ENCODE data around the gene RANBP3.
"Not testable (repeated sequence)": the region's sequence is repeated elsewhere in the genome, so short reads cannot be mapped to it uniquely, and the experiment has no call there.

RANBP3 gene

DNA sequence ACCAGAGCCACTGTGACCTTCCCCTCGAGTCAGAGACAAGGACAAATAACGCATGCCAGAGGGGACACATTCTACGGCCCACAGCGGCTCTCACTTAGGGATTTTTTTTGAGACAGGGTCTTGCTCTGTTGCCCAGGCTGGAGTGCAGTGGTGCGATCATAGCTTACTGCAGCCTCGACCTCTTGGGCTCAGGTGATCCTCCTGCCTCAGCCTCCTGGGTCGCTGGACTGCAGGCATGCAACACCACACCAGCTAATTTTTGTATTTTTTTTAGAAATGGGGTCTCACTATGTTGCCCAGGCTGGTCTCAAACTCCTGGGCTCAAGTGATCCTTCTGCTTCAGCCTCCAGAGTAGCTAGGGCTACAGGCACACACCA lies 28.1 kb upstream of the RANBP3 start:
- not testable (repeated sequence) for DNase-seq

DNA sequence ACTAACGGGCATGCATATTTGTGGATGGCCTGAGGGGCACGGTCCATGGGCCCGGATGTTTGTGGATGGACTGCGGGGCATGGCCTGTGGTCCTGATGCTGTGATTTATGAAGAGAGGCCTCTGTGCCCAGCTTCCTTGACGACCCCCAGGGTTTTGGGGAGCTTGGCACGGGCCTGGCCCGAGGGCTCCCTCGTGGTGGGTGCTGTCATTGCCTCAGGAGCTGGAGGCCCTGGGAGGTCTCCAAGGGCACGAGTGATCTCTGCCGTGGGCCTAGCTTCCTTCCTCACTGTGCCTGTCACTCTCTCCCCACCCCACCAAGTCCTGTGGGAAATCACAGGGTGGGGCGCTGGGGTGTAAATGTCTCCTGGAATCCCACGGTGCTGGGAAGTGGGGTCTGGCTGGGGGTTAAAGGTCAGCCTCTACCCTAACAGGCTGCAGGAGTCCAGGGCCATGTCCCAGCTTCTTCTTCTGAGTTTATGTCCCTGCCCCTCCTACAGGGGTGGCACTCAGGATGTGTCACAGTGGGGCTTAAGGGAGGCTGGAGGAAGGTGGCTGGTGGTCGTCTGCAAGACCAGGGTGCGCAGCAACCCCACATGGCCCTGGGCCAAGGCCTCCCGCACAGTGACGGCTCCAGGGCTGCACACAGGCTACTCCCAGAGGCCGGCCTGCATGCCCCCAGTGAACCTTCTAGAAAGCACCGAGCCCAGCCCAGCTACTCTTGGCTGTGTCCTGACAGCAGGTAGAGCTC lies 27.6 kb upstream of the RANBP3 start:
- no peak for DNase-seq

DNA sequence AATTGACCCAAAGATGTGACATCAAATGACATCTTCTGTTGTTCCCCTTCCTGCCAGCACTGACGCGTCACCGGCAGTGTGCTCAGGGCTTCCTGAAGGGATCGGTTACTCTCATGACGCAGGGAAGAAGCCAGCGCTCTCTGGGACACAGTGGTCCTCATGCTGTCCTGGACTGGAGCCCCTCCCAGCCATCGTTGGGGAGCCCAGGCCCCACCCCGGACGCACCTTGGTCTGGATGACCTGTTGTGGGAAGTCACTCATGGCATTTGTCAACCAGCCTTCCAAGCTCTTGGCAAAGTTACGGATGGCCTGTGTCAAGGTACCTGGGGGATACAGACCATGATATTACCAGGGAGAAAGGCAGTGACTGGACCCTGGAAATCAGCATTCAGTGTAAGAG lies 26.0 kb upstream of the RANBP3 start:
- DNase-seq: no peak

DNA sequence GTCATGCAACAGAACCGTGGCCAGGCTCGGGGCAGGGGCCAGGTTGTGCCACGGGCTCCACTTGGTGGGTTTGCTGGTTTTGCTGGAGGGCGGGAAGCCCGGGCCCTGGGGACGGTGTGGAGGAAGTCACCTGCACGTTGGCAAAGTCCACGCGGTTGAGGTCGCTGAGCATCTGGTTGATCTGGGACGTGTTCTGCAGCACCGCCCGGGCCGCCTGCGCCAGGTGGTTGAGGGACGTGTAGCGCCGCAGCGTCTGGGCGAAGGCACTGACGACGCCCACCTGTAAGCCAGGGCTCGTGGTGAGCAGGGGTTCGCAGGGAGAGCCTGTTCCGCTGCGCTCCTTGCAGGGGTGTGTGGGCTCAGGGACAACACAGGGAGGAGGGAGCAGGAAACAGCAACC lies 24.7 kb upstream of the RANBP3 start:
- DNase-seq: no peak

DNA sequence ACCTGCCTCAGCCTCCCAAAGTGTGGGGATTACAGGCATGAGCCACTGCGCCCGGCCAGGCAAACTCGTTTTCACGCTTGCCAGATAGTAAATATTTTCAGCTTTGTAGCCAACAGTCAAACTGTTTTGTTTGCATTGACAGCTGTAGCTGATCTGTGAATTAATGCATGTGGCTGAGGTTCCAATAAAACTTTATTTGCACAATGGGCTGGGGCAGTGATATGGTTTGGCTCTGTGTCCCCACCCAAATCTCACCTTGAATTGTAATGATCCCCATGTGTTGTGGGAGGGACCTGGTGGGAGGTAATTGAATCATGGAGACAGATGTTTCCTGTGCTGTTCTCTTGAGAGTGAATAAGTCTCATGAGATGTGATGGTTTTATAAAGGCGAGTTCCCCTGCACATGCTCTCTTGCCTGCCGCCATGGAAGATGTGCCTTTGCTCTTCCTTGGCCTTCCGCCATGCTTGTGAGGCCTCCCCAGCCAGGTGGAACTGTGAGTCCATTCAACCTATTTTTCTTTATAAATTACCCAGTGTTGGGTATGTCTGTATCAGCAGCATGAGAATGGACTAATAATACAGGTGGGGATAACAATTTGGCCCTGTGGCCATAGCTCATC lies 22.4 kb upstream of the RANBP3 start:
- no peak for DNase-seq

DNA sequence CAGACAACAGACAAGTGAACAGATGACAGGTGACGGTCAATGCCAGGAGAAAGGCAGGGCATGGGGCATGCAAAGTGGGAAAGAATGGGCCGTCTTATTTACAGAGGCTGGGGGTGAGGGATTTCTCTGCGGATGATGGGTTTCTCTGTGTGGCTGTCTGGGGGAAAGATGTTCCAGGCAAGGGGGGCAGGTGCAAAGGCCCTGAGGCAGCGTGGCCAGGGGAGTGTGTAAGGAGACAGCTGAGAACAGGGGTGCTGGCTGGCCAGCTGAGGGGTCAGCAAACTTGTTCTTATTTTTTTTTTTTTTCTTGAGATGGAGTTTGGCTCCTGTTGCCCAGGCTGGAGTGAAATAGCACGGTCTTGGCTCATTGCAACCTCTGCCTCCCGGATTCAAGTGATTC lies 21.8 kb upstream of the RANBP3 start:
- peak in 1 of 2 experiments; percentile 37 for DNase-seq

DNA sequence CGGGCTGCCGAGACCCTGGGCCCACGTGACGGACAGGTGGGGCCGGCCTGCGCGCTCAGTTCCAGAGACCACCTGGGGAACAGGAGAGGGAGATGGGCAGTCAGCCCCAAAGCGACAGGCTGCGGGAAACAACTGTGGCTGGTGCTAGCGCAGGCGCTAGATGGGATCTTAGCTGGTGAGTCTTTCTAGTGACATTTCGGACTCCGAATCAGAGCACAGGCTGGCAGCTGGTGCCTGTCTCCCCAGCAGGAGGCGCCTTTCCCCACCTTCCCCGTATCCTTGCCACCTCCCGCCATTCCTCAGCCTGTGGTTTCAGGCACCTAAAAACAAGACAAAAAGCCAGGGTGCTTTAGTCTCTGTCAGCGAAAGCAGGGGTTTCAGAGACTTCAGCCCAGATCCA lies 19.4 kb upstream of the RANBP3 start:
- peak in 1 of 2 experiments; percentile 42 for DNase-seq

DNA sequence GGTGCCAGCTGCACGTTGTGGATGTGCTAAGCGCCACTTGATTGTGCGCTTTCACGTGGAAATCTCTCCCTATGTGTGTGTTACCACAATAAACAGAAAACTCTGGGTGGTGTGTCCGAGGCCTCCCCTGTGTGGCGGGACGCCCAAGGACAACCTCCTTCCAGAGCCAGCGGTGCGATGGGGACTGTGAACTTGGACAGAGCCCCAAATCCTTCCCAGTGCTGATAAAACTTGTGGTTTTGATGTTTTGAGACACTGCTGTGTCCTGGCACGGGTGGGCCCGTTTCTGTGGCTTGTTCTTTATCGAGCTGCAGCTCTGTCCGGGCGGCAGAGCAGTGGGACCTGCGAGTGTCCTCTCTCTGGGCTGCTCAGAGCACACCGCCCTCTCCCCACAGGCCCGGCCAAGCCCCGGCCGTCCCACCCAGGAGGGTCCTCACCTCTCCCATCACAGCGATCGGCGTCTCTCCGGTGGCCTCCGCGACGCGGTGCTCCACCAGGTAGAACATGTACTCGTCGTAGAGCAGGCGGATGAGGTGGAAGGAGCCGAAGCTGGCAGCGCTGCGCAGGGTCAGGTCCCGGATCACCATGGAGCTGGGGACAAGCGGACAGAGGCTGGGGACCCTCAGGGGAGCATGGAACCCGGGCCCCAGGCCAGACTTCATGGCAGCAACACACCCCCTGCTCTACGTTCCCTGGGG lies 18.8 kb upstream of the RANBP3 start:
- DNase-seq: no peak

DNA sequence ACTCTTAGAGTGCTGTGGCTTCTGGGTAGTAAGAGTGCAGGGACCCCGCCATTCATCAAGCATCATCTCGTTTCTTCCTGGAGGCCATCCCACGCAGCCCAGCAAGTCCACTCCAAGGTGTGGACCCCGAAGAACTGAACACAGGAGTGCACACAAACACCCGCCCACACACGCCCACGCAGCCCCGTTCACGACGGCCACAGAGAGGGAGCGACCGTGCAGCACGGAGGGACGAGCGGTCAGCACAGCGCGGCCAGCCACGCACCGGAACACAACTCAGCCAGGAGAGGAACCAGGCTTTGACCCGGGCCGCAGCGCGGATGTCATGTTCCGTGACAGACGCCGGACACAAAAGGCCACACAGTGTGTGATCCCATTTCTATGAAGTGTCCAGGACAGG lies 18.2 kb upstream of the RANBP3 start:
- no peak for DNase-seq

DNA sequence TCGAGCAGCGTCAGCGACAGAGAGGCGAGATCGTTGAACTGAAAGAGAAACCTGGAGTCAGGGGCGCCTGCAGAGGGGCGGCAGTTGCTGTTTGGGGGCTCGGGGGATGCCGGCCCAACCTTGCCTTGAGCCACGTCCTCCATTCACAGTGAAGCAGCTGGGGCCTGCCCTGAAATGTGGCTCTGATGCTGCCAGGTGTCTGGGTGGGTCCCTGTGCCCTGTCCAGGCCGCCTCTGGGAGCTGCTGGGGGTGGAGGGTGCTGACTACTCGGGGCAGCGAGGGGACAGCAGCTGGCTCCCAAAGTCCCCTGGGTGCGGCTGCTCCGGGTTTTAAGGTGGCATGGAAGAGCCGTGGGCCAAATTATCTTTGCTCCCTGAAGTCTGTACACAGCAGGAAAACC lies 17.7 kb upstream of the RANBP3 start:
- no peak for DNase-seq

DNA sequence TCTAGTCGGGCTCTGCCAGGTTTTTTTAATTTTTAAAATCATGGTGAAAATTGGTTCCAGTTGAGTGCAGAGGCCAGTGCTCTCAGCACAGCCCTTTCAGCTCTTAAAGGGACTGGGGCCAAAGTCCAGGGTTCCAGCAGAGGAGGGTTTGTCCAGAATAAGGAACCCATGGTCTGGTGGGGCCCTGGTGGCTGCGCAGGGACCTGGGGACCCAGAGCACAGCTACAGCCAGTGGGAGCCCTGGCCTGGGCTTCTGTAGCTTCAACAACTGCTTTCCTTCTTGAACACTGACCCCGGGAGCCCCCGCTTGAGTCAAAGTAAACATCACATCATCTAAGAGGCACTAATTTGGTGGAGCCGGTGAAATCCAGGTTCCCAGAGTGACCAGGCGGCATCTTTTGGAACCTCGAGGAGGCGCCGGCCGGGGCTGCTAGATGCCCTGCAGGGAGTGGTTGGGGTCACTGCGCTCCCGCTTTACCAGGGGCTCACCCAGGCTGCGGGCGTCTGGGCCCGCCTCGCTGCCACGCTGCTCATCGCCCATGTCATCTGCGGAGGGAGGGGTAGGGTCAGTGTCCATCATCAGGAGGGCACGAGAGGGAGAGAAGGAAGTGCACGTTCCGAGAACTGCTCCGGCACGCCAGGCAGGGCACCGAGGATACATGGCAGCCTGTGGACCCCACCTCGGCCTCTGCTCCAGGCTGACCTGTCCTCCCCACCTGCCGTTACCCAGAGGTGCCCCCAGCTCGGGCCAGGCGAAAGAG lies 16.6 kb upstream of the RANBP3 start:
- no peak for DNase-seq

DNA sequence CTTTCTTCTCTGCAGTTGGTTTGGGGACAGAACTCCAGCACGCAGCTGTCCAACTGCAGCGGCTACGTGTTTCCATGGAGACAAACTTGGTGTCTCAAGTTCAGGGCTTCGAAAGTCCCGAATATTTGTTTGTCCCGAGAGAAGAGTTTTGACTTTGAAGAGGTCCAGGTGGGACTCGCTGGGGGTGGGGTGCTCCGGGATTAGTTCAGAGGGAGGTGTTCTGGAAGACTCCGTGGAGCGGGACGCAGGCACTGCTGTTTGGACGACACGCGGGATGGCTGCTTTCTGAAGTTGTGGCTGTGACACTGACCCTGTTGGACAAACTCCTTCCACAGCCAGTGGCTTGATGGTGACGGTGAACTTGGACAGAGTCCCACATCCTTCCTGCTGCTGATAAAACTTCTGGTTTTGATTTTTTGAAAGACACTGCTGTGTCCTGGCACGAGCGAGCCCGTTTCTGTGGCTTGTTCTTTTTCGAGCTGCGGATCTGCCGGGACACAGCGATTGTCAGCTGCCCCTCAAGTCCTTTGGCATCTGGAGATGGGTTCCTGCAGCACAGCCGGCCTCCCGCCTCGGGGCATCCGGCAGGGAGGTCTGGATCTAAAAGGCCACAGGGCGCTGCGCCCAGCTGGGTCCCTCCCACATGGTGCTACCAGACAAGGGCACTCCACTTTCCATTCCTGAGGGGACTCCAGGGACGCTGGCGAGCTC lies 15.9 kb upstream of the RANBP3 start:
- no peak for DNase-seq

DNA sequence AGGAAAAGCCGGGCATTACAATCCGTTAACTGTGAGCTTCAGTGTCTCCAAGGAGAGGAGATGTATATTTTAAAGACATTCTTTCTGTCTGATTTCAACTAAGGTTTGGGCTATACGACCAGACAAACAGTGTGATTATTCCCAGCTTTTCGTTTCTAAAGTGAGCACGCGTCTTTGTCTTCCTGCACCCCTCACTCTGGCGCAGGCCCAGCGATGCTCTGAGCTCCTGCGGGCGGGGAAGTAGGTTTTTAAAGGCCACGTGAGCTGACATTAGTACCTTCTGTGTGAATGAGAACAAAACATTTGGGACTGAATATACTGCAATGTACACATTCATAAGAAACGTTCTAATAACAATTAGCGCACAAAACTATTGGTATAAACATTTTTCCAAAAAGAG lies 15.3 kb upstream of the RANBP3 start:
- DNase-seq: no peak

DNA sequence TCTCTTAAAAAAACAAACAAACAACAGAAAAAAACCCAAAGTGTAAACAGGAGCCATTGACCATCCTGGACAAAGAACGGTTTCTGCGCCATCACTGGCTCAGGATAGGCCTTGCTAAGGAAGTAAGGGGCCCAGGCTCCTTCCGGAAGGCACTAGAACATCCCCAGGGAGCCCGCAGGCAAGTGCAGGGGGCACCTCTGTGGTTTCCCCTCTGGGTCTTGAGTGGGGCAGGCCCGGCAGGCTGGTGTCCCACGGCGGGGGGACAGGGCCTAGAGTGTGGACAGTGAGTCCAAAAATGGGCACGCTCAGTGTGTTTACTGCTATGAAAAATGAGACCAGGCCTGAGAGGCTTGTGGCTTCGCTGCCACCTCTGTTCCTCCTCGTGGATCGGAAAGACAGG lies 14.8 kb upstream of the RANBP3 start:
- DNase-seq: no peak

DNA sequence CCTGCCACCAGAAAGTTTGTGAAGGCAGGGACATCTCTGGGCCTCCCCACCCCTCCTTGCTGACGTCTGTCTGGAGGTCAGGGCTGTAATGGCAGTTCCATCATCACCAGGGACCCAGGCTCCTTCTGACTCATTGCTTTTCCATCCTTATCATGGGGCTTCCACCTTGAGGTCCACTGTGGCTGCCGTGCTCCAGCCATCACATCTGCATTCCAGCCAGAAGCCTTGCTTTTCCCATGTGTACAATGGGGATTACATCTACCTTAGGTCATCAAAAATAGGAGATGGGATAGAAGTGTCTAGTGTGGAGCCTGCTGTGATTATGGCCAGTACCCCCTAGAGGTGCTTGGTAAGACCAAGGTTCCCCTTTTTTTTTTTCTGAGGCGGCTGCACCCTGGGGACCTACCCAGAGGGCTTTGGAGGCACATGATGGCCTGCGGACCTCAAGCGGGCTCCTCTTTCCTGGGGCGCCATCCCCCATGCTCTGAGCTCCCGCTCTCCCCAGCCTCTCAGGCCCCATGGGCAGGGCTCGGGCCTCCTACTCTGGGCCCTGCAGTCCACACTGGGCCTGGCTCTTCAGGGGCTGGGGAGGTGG lies 13.4 kb upstream of the RANBP3 start:
- DNase-seq: no peak

DNA sequence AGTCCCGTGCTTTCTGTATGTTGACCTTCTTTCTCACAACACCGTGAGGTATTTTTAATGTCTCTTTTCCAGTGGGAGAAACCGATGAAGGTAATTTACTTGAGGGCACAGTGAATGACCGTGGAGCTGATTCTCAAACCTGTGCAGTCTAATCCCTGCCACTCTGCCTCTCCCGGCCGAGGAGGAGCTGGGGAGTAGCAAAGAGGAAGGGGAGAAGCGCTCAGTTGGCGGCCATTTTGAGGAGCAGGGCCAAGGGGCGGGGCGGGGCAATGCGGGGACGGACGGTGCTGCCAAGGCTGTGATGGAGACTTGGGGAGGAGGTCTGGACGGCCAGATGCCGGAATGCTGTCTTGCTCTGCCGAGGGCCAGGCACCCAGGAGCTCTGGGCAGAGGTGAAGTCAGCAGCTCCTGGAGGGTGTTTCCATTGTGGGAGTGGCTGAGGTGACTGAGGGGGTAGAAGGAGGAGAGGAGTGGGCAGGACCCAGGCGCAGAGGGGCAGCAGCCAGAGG lies 12.4 kb upstream of the RANBP3 start:
- peak in 1 of 2 experiments; percentile 28 for DNase-seq

DNA sequence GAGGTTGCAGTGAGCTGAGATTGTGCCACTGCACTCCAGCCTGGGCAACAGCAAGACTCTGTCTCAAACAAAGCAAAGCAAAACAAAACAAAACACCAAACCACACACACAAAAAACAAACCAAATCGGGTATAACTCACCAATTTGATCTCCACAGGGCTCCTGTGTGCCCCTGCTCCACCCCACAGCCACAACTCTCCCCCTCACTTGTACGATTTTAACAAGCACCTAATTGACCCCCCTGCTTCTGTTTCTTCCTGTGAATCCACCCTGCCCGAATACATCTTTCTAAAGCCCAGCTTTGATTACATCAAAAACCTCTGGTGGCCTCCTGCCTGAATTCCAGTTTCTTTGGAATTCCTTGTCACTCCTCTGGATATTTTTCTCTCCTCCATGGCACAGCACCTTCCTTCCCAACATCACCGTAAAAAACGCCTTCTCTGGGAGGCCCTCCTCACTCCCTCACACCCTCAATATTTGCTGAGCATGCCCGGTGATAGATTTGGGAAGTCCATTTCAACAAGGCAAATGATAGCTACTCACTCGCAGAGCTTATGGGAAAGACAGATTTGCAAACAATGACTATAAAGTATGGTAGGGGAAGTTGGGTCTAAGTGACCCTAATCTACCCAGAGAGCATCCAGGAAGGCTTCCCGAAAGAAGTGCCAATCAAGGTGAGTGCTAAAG lies 11.6 kb upstream of the RANBP3 start:
- no peak for DNase-seq

DNA sequence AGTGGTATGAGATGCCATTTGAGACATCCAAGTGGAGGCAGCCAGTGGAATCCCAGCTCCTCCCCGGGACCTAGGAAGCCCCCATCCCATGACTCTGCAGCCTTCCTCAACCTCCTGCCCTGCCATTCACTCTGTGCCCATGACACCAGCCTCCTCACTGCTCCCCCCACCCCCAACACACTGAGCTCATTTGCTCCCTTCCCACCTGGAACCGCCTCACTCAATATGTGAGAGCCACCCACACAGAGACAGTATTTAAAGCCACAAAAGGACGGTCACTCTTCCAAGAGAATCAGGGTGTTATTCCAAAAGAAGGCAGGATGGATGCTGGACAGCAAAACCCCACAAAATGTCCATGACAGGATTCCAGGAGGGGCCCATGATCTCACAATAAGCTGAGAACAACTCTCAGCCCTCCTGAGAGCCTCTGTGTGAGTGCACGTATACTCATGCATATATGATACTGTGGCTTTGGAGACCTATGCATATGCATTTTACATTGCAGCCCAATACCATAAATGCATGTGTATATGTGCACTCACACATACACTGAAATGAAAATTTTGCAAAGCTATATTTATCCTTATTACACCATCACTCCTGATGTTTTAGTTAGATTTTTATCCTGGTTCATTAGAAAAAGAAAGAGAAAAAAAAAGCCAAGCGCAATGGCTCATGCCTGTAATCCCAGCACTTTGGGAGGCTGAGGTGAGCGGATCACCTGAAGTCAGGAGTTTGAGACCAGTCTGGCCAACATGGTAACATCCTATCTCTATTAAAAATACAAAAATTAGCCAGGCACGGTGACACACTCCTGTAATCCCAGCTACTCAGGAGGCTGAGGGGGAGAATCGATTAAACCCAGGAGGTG lies 10.8 kb upstream of the RANBP3 start:
- peak; percentile 39 to 64 for DNase-seq

DNA sequence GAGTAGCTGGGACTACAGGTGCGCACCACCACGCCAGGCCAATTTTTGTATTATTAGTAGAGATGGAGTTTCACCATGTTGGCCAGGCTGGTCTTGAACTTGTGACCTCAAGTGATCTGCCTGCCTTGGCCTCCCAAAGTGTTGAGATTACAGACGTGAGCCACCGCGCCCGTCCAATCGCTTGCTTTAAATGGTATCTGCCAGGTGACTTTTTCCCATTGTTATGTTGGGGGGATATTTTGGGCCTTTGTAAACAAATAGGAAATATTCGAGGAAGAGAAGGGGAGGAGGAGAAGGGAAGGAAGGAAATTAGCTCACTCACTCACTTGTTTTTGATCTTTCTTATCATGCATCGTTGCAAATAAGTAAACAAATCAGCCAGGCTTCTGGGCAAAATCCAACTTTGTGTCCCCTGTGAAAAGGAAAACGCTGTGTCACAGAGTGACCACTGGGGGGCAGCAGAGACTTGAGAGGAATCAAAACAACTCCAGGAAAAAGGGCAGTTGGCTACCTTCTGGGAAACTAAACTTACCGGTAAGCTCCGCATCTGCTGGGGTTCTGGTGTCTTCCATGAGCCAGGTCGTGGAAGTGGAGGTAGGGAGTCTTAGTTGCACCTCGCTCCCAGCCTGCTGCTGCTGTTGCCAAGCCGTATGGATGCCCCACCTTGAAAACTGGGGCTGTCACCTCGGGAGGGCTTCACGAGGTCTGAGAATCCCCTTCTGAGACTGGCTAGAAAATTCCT lies 9.3 kb upstream of the RANBP3 start:
- peak; percentile 70 to 88 for DNase-seq

DNA sequence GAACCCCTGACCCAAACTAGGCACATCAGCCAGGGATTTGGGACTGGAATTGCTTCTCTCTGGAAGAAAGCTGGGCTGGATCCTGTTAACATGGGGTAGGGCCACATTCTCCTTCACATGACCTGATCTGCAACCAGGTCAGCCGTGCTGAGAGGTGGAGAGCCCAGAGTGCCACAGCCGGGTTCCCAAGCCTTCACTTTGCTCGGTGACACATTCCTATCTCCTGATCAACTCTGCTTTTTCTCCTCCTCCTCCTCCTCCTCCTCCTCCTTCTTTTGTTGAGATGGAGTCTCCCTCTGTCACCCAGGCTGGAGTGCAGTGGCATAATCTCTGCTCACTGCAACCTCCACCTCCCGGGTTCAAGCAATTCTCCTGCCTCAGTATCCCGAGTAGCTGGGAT lies 7.9 kb upstream of the RANBP3 start:
- DNase-seq: not testable (repeated sequence)

Measured in NCI-H526 (cell line).